Astrocyte (in vitro differentiated cells and primary cell): ENCODE results near the gene ATP5F1C. TPM values are rescaled to one million over a fixed set of nuclear protein-coding genes. Genes with fewer than 3 reads are reported as not detected.

Experiments used
- DNase-seq: peaks from one replicate; pipeline ENCODE4 v3.0.0-alpha.2; 2010; ENCODE audit warnings: low read depth
- FAIRE-seq: peaks from 2 replicates; lab custom pipeline; 2011; peaks lifted over from hg19 to GRCh38; lab: Jason Lieb, UNC
- H2AFZ ChIP-seq: 2 replicates; pipeline ENCODE4 v1.6.0; 2012; ENCODE audit warnings: low read depth, low read length, inconsistent platforms
- H3K27ac ChIP-seq: 2 replicates; pipeline ENCODE4 v1.5.1; 2011; ENCODE audit warnings: low read depth, low read length, inconsistent platforms
- H3K27me3 ChIP-seq: 2 replicates; pipeline ENCODE4 v1.6.0; 2011; ENCODE audit warnings: low read length, inconsistent platforms; ENCODE audit not compliant: insufficient read depth
- H3K36me3 ChIP-seq: 2 replicates; pipeline ENCODE4 v1.5.1; 2011; ENCODE audit warnings: low read length, inconsistent platforms; ENCODE audit not compliant: insufficient read depth
- H3K4me1 ChIP-seq: 2 replicates; pipeline ENCODE4 v1.5.1; 2011; ENCODE audit warnings: low read length, inconsistent platforms; ENCODE audit not compliant: insufficient read depth
- H3K4me2 ChIP-seq: 2 replicates; pipeline ENCODE4 v1.6.0; 2012; ENCODE audit warnings: low read length, inconsistent platforms
- H3K4me3 ChIP-seq: 2 replicates; pipeline ENCODE4 v1.5.1; 2011; ENCODE audit warnings: low read depth, mild to moderate bottlenecking, low read length, inconsistent platforms; ENCODE audit not compliant: insufficient read depth
- H3K79me2 ChIP-seq: 2 replicates; pipeline ENCODE4 v1.6.0; 2012; ENCODE audit warnings: mild to moderate bottlenecking, low read length, inconsistent platforms; ENCODE audit not compliant: insufficient read depth
- H3K9ac ChIP-seq: 2 replicates; pipeline ENCODE4 v1.6.0; 2012; ENCODE audit warnings: mild to moderate bottlenecking, low read length, inconsistent platforms
- H3K9me3 ChIP-seq: 2 replicates; pipeline ENCODE4 v1.5.1; 2012; ENCODE audit warnings: low read depth, mild to moderate bottlenecking, low read length, inconsistent platforms; ENCODE audit not compliant: insufficient read depth
- H4K20me1 ChIP-seq: 2 replicates; pipeline ENCODE4 v1.6.0; 2012; ENCODE audit warnings: low read length, inconsistent platforms; ENCODE audit not compliant: insufficient read depth
- H3K27ac Mint-ChIP-seq: one replicate; pipeline ENCODE4 v1.8.0; 2021; ENCODE audit warnings: mild to moderate bottlenecking, mixed read lengths; ENCODE audit not compliant: unreplicated experiment
- H3K27me3 Mint-ChIP-seq: one replicate; pipeline ENCODE4 v1.8.0; 2021; ENCODE audit warnings: low read depth, mixed read lengths; ENCODE audit not compliant: unreplicated experiment
- H3K36me3 Mint-ChIP-seq: one replicate; pipeline ENCODE4 v1.8.0; 2021; ENCODE audit warnings: low read depth, mixed read lengths; ENCODE audit not compliant: unreplicated experiment
- H3K4me1 Mint-ChIP-seq: one replicate; pipeline ENCODE4 v1.8.0; 2021; ENCODE audit warnings: low read depth, mixed read lengths; ENCODE audit not compliant: unreplicated experiment
- H3K4me3 Mint-ChIP-seq: one replicate; pipeline ENCODE4 v1.8.0; 2021; ENCODE audit warnings: mild to moderate bottlenecking, moderate library complexity, mixed read lengths; ENCODE audit not compliant: unreplicated experiment
- H3K9me3 Mint-ChIP-seq: one replicate; pipeline ENCODE4 v1.8.0; 2021; ENCODE audit warnings: mild to moderate bottlenecking, mixed read lengths; ENCODE audit not compliant: unreplicated experiment
- CTCF ChIP-seq: IDR thresholded peaks from 2 replicates; pipeline ENCODE4 v1.5.1; 2011; ENCODE audit warnings: low read depth, mild to moderate bottlenecking, inconsistent platforms, low read length, moderate library complexity; ENCODE audit not compliant: insufficient read depth
- EZH2 ChIP-seq: IDR thresholded peaks from 2 replicates; pipeline ENCODE4 v1.6.1; 2012; ENCODE audit warnings: mild to moderate bottlenecking, low read length, inconsistent platforms; ENCODE audit not compliant: insufficient read depth
- total RNA-seq: library from RNA; stranded (reverse); gene quantifications from 2 replicates; pipeline ENCODE4 v1.2.1, GENCODE V29; 2021

Gene ATP5F1C
- total RNA-seq, 1 donor from 2014 or later = 267 TPM

GRCh38 chr10:7818295-7819120, 30.5 kb downstream of the ATP5F1C start, which contains the start of gene TAF3:
TAF3 (plus strand) TSS chr10:7818505; CDS start chr10:7818710, 205 bp downstream.
- Histone ChIP-seq H3K9ac (peak within 1 kb of the TSS; percentile 92), H3K27ac (peak within 1 kb of the TSS; percentile 79), H3K4me3 (peak within 1 kb of the TSS; percentile 93), H3K27me3 (peaks cover 9% of the 10 kb centered on the region), H4K20me1 (peaks cover 3% of the 10 kb centered on the region), H3K4me1 (peaks cover 4% of the 10 kb centered on the region), H3K9me3 (no peaks in the 10 kb centered on the region), H3K36me3 (no peaks in the 10 kb centered on the region), H3K4me2 (peak within 1 kb of the TSS; percentile 98), H3K79me2 (peaks cover 26% of the 10 kb centered on the region), H2AFZ (peak within 1 kb of the TSS; percentile 89)
- H3K27ac Mint-ChIP-seq = peak within 1 kb of the TSS; percentile 71
- peaks cover 3% of the 10 kb centered on the region for H3K27me3 Mint-ChIP-seq
- TF ChIP-seq EZH2 = no peak
- no peak for TF ChIP-seq CTCF
- H3K36me3 Mint-ChIP-seq = no peaks in the 10 kb centered on the region
- peak within 1 kb of the TSS; percentile 98 for H3K4me3 Mint-ChIP-seq
- peaks cover 11% of the 10 kb centered on the region for H3K4me1 Mint-ChIP-seq
- FAIRE-seq (no peak), DNase-seq (peak; percentile 66)
- H3K9me3 Mint-ChIP-seq = no peaks in the 10 kb centered on the region

GRCh38 chr10:7819121-7819460, 31.1 kb downstream of the ATP5F1C start:
- no peak for FAIRE-seq
- H3K27ac Mint-ChIP-seq = peak overlapping the region; percentile 16
- H3K27ac ChIP-seq = peak overlapping the region; percentile 79

More at GRCh38 chr10:7819121-7819460, 31.1 kb downstream of the ATP5F1C start:
- Mint-ChIP-seq H3K36me3 (no peaks in the 10 kb centered on the region), H3K27me3 (peaks cover 2% of the 10 kb centered on the region), H3K9me3 (no peaks in the 10 kb centered on the region), H3K4me1 (peaks cover 11% of the 10 kb centered on the region), H3K4me3 (peak overlapping the region; percentile 98)
- Histone ChIP-seq H4K20me1 (peaks cover 3% of the 10 kb centered on the region), H3K4me1 (peaks cover 4% of the 10 kb centered on the region), H2AFZ (peak overlapping the region; percentile 89), H3K4me2 (peak overlapping the region; percentile 98), H3K36me3 (no peaks in the 10 kb centered on the region), H3K9me3 (no peaks in the 10 kb centered on the region), H3K79me2 (peaks cover 26% of the 10 kb centered on the region), H3K9ac (peak overlapping the region; percentile 92), H3K27me3 (peaks cover 9% of the 10 kb centered on the region), H3K4me3 (peak overlapping the region; percentile 93)
- peak; percentile 25 for DNase-seq
- no peak for TF ChIP-seq EZH2
- peak; percentile 23 for TF ChIP-seq CTCF
